Coronary artery (tissue), 2 donors: ENCODE measurements around the gene TMEM107.
A peak's percentile ranks its signal among the peaks of the same experiment; 100 is the strongest.

Experiments used
- DNase-seq: peaks from one replicate; pipeline ENCODE4 v3.0.0-alpha.2; 2017; ENCODE audit warnings: low spot score
- H3K27ac ChIP-seq, 2 donors: fragments of 200-600 bp; sonication (generic); one replicate each; pipeline ENCODE4 v1.5.1; 2016 to 2019
- H3K4me3 ChIP-seq: fragments of 200-600 bp; sonication (generic); 2 replicates; pipeline ENCODE4 v1.5.1; 2016; ENCODE audit warnings: mild to moderate bottlenecking, moderate library complexity
- CTCF ChIP-seq: fragments of 200-600 bp; sonication (generic); IDR thresholded peaks from one replicate; pipeline ENCODE4 v1.5.1; 2019; ENCODE audit warnings: antibody characterized with exemption

The TMEM107 gene

GRCh38 chr17:8159032-8159400 is 17.2 kb downstream of the TMEM107 start:
- Histone ChIP-seq H3K4me3 (no peak overlapping the region), H3K27ac (peak overlapping the region; percentile 37 to 100)
- no peak for DNase-seq
- no peak for TF ChIP-seq CTCF

DNA sequence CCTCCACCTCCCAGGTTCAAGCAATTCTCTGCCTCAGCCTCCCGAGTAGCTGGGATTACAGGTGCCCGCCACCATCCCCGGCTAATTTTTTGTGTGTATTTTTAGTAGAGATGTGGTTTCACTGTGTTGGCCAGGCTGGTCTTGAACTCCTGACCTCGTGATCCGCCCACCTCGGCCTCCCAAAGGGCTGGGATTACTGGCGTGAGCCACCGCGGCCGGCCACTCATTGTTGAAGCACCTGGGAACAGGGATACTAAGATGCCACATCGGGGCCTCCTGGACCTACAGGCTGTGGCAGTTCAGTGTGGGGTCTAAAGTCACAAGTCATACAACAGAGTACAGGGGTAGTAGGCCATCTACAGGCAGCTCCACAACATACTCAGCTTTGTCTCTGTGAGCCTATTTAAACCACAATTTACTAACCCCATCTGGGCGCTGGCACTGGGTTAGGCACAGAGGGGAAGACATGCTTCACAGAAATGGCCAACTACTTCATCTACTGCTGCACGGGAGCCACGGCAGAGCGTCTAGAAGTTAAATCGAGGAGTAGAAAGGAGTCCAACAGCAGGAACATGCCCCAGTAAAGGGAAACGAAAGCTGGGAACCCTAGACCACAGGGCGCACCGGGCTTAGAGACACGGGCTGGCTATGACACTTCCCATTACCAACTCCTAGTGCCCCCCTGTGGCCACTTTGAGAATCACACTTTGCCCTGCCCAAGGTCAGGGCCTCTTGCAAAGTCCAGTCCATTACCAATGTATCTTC is 17.7 kb downstream of the TMEM107 start:
- Histone ChIP-seq H3K4me3 (peak overlapping the region; percentile 52), H3K27ac (peak overlapping the region; percentile 96 to 100)
- peak; percentile 87 for TF ChIP-seq CTCF
- DNase-seq, result peak; percentile 93

GRCh38 chr17:8156246-8156992 is 19.8 kb downstream of the TMEM107 start:
- Histone ChIP-seq H3K4me3 (peak overlapping the region; percentile 73), H3K27ac (peak overlapping the region; percentile 96 to 100)
- DNase-seq, result peak; percentile 100
- TF ChIP-seq CTCF, result no peak

GRCh38 chr17:8155996-8156245 is 20.3 kb downstream of the TMEM107 start:
- DNase-seq, result no peak
- no peak for TF ChIP-seq CTCF
- H3K4me3 ChIP-seq, result peak overlapping the region; percentile 73
- peak overlapping the region; percentile 96 to 100 for H3K27ac ChIP-seq

DNA sequence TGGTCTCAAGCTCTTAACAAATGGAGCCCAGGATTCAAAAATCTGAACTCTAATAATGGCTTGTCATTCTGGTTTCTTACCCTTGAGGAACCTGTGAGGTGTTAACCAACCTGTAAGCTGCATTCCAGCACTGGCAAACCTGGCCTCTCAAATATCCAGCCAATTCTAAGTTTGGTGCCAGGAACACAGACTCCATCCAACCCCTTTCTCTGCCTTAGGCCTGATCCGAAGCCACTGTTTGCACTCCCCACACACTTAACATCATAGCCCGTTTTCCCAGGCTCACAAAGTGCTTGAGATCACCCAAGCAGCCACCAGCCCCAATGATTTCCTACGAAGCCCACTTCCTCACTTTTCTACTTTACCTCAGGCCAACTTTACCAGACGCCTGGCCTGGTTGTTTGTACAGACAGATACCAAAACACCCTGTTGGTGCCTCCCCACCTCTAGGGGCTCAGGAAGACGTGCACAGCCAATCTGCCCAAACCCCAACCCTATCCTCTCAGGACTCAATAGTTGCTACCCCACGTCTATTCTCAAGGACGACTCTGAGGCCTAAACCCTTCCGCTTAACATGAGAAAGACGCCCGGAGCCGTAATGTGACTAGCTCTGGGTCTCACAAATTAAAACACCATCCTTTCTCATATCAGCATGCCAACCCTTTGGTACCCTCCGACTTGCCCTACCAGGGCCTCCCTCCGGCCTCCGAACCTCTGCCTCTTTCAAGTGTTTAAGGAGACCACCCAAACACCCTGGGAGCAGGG is 20.8 kb downstream of the TMEM107 start:
- Histone ChIP-seq H3K27ac (peak overlapping the region; percentile 96 to 100), H3K4me3 (peak overlapping the region; percentile 73)
- DNase-seq, result no peak
- TF ChIP-seq CTCF, result no peak

DNA sequence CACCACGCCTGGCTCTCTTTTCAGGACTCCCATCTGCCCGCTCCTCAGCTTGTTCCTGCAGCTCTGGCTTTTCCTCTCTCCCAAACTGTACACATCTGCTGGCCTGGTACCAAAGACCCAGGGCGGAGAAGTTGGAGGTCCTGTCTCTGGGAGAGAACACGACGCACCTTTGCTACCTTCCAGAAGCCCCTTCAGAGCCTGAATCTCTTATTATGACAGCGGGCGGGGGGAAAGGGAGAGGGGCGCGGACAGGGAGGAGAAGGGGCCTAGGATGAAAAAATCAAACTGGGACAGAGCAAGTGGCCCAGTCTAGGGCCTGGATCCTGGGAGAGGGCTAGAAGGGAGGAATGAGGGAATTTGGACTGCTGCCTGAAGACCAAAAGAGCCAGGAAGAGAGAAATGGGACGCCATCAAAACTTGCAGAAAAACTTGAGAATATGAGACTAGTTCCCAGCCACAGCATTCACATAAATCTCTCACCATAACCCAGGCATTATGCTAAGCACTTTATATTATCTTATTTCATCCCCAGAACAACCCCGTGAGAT is 21.5 kb downstream of the TMEM107 start:
- H3K27ac ChIP-seq, result peak overlapping the region; percentile 96 to 100
- no peak for DNase-seq
- H3K4me3 ChIP-seq, result peak overlapping the region; percentile 73
- no peak for TF ChIP-seq CTCF
